Upper lobe of right lung (tissue), 1 donor: ENCODE measurements around the gene REST. TPM values are rescaled to one million over a fixed set of nuclear protein-coding genes. Genes with fewer than 3 reads are reported as not detected.

Experiments
- ATAC-seq: fragments of 200-7000 bp; cut with Tn5 transposase; one replicate; pipeline ENCODE4 v1.9.1; 2020; ENCODE audit warnings: mild to moderate bottlenecking, moderate library complexity
- DNase-seq: peaks from one replicate; pipeline ENCODE4 v3.0.0-alpha.2; 2020
- H3K27ac ChIP-seq: fragments of 200-600 bp; one replicate; pipeline ENCODE4 v1.8.0; 2022
- H3K27me3 ChIP-seq: fragments of 200-600 bp; one replicate; pipeline ENCODE4 v1.8.0; 2022; ENCODE audit warnings: mild to moderate bottlenecking
- H3K36me3 ChIP-seq: fragments of 200-600 bp; one replicate; pipeline ENCODE4 v1.8.0; 2022
- H3K4me1 ChIP-seq: fragments of 200-600 bp; one replicate; pipeline ENCODE4 v1.8.0; 2022
- H3K4me3 ChIP-seq: fragments of 200-600 bp; one replicate; pipeline ENCODE4 v1.8.0; 2022; ENCODE audit warnings: mild to moderate bottlenecking
- H3K9me3 ChIP-seq: fragments of 200-600 bp; one replicate; pipeline ENCODE4 v1.8.0; 2022
- intact Hi-C: fragments of 100-400 bp; cut with DNase I; formaldehyde crosslinking; loops from one replicate; pipeline ENCODE4 v1.11.0; 2022
- long read RNA-seq: library from polyadenylated mRNA; unstranded; transcript quantifications from one replicate; pipeline ENCODE4 v2.0.0, GENCODE V29; 2021
- total RNA-seq: library from RNA; stranded (reverse); fragmentation: NEBNext Ultra II Directional; extraction: Animal tissue kit (Norgen Biotek cat#: 25700); gene quantifications from one replicate; pipeline ENCODE4 v1.2.1, GENCODE V29; 2021
- TF ChIP-seq, protein P1 (sequence below): fragments of 200-600 bp; IDR thresholded peaks from one replicate; pipeline ENCODE4 v1.8.0; 2022; ENCODE audit warnings: antibody characterized with exemption
- donor health status: DM: no; HTN: yes; CAD: no; lungs with severe emphysema.

REST gene
- total RNA-seq, result 39.0 TPM
- long read RNA-seq, full-length matches to known transcripts, result 16 of 25 reads
- long read RNA-seq, partial matches to known transcripts, result 0 of 25 reads
- long read RNA-seq, other reads (novel, unspliced or antisense), result 9 of 25 reads

DNA sequence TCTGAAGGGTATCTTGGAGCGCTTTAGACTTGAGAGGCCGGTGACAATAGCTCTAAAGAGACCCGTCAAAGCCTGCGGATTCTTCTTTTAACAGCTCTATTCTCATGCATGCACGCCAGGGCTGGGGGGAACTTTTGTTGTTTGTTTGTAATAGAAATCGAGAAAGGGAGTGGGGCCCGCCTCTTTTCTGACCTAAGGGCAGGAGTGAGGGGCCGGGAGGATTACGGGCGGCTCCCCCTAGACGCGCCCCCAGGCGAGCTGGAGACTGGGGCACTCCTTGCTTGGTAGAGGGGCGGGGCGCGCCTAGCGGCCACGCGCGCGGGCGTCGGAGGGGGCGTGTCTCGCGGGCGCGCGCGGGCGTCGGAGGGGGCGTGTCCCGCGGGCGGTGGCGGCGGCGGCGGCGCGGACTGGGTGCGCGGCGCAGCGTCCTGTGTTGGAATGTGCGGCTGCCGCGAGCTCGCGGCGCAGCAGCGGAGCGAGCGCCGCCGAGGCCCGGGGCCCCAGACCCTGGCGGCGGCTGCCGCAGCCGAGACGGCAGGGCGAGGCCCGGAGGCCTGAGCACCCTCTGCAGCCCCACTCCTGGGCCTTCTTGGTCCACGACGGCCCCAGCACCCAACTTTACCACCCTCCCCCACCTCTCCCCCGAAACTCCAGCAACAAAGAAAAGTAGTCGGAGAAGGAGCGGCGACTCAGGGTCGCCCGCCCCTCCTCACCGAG is at the start of gene REST:
Gene REST (plus strand): TSS at position 412 of the 717 bp plus-strand sequence. CDS start 2,739 bp downstream, outside the sequence.
- H3K27me3 ChIP-seq, result no peaks in the 10 kb centered on the region
- peak; percentile 89 for ATAC-seq
- TF ChIP-seq, protein P1, sequence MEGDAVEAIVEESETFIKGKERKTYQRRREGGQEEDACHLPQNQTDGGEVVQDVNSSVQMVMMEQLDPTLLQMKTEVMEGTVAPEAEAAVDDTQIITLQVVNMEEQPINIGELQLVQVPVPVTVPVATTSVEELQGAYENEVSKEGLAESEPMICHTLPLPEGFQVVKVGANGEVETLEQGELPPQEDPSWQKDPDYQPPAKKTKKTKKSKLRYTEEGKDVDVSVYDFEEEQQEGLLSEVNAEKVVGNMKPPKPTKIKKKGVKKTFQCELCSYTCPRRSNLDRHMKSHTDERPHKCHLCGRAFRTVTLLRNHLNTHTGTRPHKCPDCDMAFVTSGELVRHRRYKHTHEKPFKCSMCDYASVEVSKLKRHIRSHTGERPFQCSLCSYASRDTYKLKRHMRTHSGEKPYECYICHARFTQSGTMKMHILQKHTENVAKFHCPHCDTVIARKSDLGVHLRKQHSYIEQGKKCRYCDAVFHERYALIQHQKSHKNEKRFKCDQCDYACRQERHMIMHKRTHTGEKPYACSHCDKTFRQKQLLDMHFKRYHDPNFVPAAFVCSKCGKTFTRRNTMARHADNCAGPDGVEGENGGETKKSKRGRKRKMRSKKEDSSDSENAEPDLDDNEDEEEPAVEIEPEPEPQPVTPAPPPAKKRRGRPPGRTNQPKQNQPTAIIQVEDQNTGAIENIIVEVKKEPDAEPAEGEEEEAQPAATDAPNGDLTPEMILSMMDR, result no peak
- peaks cover 27% of the 10 kb centered on the region for H3K4me1 ChIP-seq
- H3K36me3 ChIP-seq, result no peaks in the 10 kb centered on the region
- intact Hi-C loops, result no loop called here
- peak within 1 kb of the TSS; percentile 94 for H3K27ac ChIP-seq
- H3K9me3 ChIP-seq, result no peaks in the 10 kb centered on the region
- peak; percentile 89 for DNase-seq
- H3K4me3 ChIP-seq, result peak within 1 kb of the TSS; percentile 97

- no peaks in the 10 kb centered on the region for H3K36me3 ChIP-seq
- TF ChIP-seq, protein P1, result no peak
- ATAC-seq, result no peak
Observed at GRCh38 chr4:56859841-56860240, 47.9 kb upstream of the REST start.

GRCh38 chr4:56860781-56861180 is 46.9 kb upstream of the REST start:
- no peak overlapping the region for H3K4me3 ChIP-seq
- DNase-seq, result no peak
- no peaks in the 10 kb centered on the region for H3K36me3 ChIP-seq
- TF ChIP-seq, protein P1, result no peak
- H3K27ac ChIP-seq, result no peak overlapping the region
- no peaks in the 10 kb centered on the region for H3K27me3 ChIP-seq
- no peak for ATAC-seq
- H3K4me1 ChIP-seq, result no peaks in the 10 kb centered on the region
- intact Hi-C loops, result no loop called here
- no peaks in the 10 kb centered on the region for H3K9me3 ChIP-seq

More at GRCh38 chr4:56859841-56860240, 47.9 kb upstream of the REST start:
- H3K4me1 ChIP-seq, result no peaks in the 10 kb centered on the region
- no peaks in the 10 kb centered on the region for H3K9me3 ChIP-seq
- no peaks in the 10 kb centered on the region for H3K27me3 ChIP-seq
- H3K4me3 ChIP-seq, result no peak overlapping the region
- intact Hi-C loops, result no loop called here
- no peak for DNase-seq
- H3K27ac ChIP-seq, result no peak overlapping the region

DNA sequence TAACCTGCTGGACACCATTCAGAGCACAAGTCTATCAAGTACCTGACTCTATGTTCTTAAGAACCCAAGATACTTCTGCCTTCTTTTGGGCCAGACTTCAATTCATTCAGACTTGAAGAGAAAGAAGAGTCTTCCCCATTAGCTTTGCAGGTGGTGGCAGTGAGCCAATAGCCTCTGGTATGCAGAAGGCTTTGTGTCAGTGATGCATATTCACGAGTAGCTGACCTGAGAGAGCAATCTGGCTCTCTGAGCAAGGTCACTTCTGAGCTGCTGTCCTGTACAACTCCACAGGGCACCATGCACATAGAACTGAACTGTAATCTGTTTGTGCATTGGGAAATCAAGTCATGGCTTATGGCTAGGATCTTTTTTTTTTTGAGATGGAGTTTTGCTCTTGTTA is 46.3 kb upstream of the REST start:
- Histone ChIP-seq H3K36me3 (no peaks in the 10 kb centered on the region), H3K4me1 (no peaks in the 10 kb centered on the region), H3K27ac (no peak overlapping the region), H3K4me3 (no peak overlapping the region), H3K9me3 (no peaks in the 10 kb centered on the region), H3K27me3 (no peaks in the 10 kb centered on the region)
- ATAC-seq, result no peak
- intact Hi-C loops, result no loop called here
- TF ChIP-seq, protein P1, result no peak
- no peak for DNase-seq

GRCh38 chr4:56863441-56864139 is 44.1 kb upstream of the REST start:
- Histone ChIP-seq H3K9me3 (no peaks in the 10 kb centered on the region), H3K4me3 (no peak overlapping the region), H3K27ac (no peak overlapping the region), H3K36me3 (no peaks in the 10 kb centered on the region), H3K27me3 (no peaks in the 10 kb centered on the region), H3K4me1 (no peaks in the 10 kb centered on the region)
- TF ChIP-seq, protein P1, result no peak
- no peak for ATAC-seq
- intact Hi-C loops, result no loop called here
- DNase-seq, result peak; percentile 1
